NCI-H2081 treated with DMSO at 0.1 percent for 48 hours (cell line): ENCODE data around the gene GATAD2B.
A peak's percentile ranks its signal among the peaks of the same experiment; 100 is the strongest.

Experiments
- DNase-seq: peaks from one replicate; lab custom pipeline; 2025; lab: John Stamatoyannopoulos, UW

GATAD2B gene

GRCh38 chr1:153833171-153833570 lies 89.6 kb downstream of the GATAD2B start:
- DNase-seq: no peak

GRCh38 chr1:153832293-153832692 lies 90.5 kb downstream of the GATAD2B start:
- DNase-seq: no peak

GRCh38 chr1:153831026-153831425 lies 91.7 kb downstream of the GATAD2B start:
- DNase-seq: no peak

GRCh38 chr1:153827168-153827964 lies 95.4 kb downstream of the GATAD2B start:
- no peak for DNase-seq

- DNase-seq: no peak
Measured at GRCh38 chr1:153818876-153819275, 103.9 kb downstream of the GATAD2B start.

- DNase-seq: no peak
Measured at GRCh38 chr1:153816283-153816889, 106.4 kb downstream of the GATAD2B start.

- DNase-seq: no peak
Measured at GRCh38 chr1:153805886-153806719, 116.7 kb downstream of the GATAD2B start.

- no peak for DNase-seq
Measured at GRCh38 chr1:153805042-153805745, 117.6 kb downstream of the GATAD2B start.

- DNase-seq: no peak
Measured at GRCh38 chr1:153804112-153804511, 118.7 kb downstream of the GATAD2B start.

- no peak for DNase-seq
Measured at GRCh38 chr1:153803470-153804056, 119.2 kb downstream of the GATAD2B start.

GRCh38 chr1:153801786-153802697 lies 120.7 kb downstream of the GATAD2B start:
- no peak for DNase-seq

GRCh38 chr1:153801028-153801625 lies 121.6 kb downstream of the GATAD2B start:
- no peak for DNase-seq

GRCh38 chr1:153800516-153800915 lies 122.3 kb downstream of the GATAD2B start:
- no peak for DNase-seq

GRCh38 chr1:153799566-153800465 lies 123.0 kb downstream of the GATAD2B start:
- DNase-seq: no peak

GRCh38 chr1:153799016-153799415 lies 123.8 kb downstream of the GATAD2B start:
- no peak for DNase-seq

- no peak for DNase-seq
Measured at GRCh38 chr1:153798468-153798780, 124.3 kb downstream of the GATAD2B start.

- peak; percentile 36 for DNase-seq
Measured at GRCh38 chr1:153796786-153797659, 125.7 kb downstream of the GATAD2B start.
